ENCODE measurements around the gene PRKCQ.

GRCh38 chr10:6395606-6396005 lies 184.5 kb downstream of the PRKCQ start:
- TF ChIP-seq CTCF (IDR thresholded peaks at IDR 0.05) (no peak), POLR2A (IDR thresholded peaks at IDR 0.05) (no peak)

All from body of pancreas (tissue), 4 donors.